HEK293T (cell line): Measurements from ENCODE around the gene RNF146.

Experiments
- BHLHE40 ChIP-seq: fragments of 450-650 bp; IDR thresholded peaks from 2 replicates; pipeline ENCODE4 v1.6.1; 2016; ENCODE audit warnings: mild to moderate bottlenecking, moderate library complexity, borderline replicate concordance
- FOXA1 ChIP-seq: fragments of 450-650 bp; IDR thresholded peaks from 2 replicates; pipeline ENCODE4 v1.6.1; 2016; ENCODE audit warnings: mild to moderate bottlenecking
- FOXK2 ChIP-seq: fragments of 450-650 bp; IDR thresholded peaks from 2 replicates; pipeline ENCODE4 v1.6.1; 2016; ENCODE audit warnings: mild to moderate bottlenecking
- FOXM1 ChIP-seq: fragments of 450-650 bp; IDR thresholded peaks from 2 replicates; pipeline ENCODE4 v1.6.1; 2017; ENCODE audit warnings: mild to moderate bottlenecking, borderline replicate concordance
- NFRKB ChIP-seq: fragments of 450-650 bp; IDR thresholded peaks from 2 replicates; pipeline ENCODE4 v1.6.1; 2016; ENCODE audit warnings: mild to moderate bottlenecking, moderate library complexity
- SP1 ChIP-seq: fragments of 450-650 bp; IDR thresholded peaks from 2 replicates; pipeline ENCODE4 v1.6.1; 2017
- SUZ12 ChIP-seq: fragments of 450-650 bp; IDR thresholded peaks from 2 replicates; pipeline ENCODE4 v1.6.1; 2016; ENCODE audit warnings: mild to moderate bottlenecking
- TARDBP ChIP-seq: fragments of 450-650 bp; IDR thresholded peaks from 2 replicates; pipeline ENCODE4 v1.6.1; 2016
- ZNF384 ChIP-seq: fragments of 450-650 bp; IDR thresholded peaks from 2 replicates; pipeline ENCODE4 v1.6.1; 2016
- TF ChIP-seq, protein P1 (sequence below): fragments of 450-650 bp; IDR thresholded peaks from 2 replicates; pipeline ENCODE4 v1.6.1; 2016

DNA sequence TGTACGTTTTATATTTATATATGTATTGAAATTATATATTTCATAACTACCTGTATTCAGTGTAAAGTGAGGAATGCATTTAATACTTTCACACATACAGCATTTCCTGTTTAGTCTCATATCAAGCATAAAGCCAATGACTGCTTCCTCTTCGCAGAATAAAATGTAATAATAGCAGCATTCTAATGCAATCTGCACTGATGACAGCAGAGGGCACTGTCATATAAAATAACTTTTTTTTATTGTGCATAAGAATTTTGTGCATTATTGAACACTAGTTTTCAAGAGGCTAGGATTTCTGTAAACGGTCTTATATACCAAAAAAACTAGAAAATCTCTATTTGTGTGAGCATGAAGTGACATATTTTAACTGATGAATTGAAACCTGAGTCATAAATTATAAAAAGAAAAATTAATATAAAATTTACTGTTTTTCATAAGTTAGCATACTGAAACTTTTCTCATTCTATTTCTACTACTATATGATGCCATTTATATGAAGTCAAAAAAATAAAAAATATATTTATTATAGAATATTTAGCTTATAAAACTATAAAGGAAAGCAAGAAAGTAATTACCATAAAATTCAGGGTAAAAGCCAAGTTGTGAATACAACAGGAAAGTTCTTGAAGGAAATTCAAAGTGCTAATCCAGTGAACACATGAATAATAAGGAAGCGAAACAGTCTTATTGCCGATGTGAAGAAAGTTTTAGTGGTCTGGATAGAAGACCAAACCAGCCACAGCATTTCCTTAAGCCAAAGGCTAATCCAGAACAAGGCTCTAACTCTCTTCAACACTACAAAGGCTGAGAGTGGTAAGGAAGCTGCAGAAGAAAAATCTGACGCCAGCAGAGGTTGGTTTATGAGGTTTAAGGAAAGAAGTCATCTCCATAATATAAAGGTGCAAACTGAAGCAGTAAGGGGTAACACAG, 36.3 kb downstream of the RNF146 start:
- TF ChIP-seq ZNF384 (0 out of 2 replicates have a peak, but pooled peaks have one; percentile 30), NFRKB (no peak), FOXA1 (no peak), SUZ12 (no peak), SP1 (no peak), FOXM1 (no peak), TARDBP (no peak), FOXK2 (no peak), BHLHE40 (no peak)
- TF ChIP-seq, protein P1, sequence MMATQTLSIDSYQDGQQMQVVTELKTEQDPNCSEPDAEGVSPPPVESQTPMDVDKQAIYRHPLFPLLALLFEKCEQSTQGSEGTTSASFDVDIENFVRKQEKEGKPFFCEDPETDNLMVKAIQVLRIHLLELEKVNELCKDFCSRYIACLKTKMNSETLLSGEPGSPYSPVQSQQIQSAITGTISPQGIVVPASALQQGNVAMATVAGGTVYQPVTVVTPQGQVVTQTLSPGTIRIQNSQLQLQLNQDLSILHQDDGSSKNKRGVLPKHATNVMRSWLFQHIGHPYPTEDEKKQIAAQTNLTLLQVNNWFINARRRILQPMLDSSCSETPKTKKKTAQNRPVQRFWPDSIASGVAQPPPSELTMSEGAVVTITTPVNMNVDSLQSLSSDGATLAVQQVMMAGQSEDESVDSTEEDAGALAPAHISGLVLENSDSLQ, result no peak
